Endothelial cell of coronary artery (primary cell): ENCODE results near the gene MBTD1. TPM values are rescaled to one million over a fixed set of nuclear protein-coding genes. Genes with fewer than 3 reads are reported as not detected.

Experiments
- total RNA-seq: library from RNA; depleted of rRNA; stranded (reverse); fragments of >200 nt; gene quantifications from 2 replicates; pipeline ENCODE4 v1.2.3, GENCODE V29; 2014

MBTD1 gene
- 11.5 and 15.2 TPM in 2 replicates for total RNA-seq

GRCh38 chr17:51259564-51260236, at the start of gene MBTD1:
Gene MBTD1, minus strand, starts transcription at chr17:51260049. Its CDS starts 34,888 bp downstream, at chr17:51225161.

GRCh38 chr17:51260237-51261023, 581 bp upstream of the MBTD1 start, which contains the start of gene UTP18:
Gene UTP18, plus strand, starts transcription at chr17:51260546. Its CDS starts 39 bp downstream, at chr17:51260585.

DNA sequence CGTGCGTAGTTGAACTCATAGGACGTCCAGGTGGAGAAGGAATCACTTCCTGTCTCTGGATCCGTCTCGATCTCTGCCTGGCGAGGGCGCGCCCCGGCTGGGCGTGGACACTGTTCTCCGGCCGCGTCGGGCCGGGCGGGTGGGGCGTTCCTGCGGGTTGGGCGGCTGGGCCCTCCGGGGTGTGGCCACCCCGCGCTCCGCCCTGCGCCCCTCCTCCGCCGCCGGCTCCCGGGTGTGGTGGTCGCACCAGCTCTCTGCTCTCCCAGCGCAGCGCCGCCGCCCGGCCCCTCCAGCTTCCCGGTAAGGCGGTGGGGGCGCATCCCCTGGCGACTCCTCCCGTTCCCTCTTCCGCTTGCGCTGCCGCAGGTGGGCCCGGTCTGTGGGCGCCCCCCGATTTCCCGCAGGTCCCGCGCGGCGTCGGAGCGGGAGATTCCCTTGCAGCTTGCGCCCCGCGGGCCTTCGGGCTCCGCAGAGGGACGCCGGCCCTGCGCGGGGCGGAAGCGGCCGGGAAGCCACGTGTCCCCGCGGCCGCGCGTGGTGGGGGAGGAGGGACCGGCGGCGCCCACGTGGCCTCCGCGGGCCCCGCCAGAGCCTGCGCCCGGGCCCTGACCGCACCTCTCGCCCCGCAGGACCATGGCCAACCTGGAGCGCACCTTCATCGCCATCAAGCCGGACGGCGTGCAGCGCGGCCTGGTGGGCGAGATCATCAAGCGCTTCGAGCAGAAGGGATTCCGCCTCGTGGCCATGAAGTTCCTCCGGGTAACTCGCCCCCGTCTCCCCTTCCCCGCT, 93.5 kb downstream of the MBTD1 start, which contains the start of gene NME2:
Gene NME2, plus strand, starts transcription at position 214 of the 789 bp plus-strand sequence. Its CDS starts 420 bp downstream, at position 634.

DNA sequence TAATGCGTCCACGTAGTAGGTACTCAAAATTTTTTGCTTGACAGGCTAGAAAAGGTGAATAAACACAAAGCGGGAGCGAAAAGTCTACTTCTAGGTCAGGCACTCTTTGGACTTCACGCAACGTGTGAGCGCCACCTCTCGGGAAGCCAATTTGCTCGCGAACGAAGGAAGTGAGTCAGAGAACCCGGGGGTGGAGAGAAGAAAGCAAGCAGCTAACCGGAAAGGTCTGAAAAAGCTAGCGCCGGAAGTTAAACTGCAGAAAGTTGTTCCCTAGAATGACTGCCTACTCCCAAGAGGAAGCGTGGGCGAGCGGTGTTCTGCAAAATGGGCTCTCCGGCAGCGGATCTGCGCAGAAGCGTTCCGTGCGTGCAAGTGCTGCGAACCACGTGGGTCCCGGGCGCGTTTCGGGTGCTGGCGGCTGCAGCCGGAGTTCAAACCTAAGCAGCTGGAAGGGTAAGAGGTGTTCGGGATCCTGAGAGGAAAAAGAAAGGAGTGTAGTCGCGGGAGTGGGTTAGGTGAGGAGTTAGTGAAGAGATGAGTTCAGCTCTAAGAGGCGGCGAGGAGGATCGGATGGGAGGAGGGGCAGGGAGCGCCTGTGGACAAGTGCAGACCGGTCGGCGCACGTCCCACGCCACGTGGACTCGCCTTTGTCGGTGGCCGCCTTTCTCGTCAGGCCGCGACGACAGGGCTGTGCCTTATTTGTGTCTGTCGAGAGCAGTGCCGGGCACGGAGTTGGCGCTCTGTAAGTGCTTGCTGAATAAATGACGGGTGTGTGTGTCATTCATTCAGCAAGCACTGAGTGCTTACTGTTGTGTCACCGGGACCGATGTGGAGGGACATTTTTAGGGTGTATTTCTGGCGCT, 106.4 kb downstream of the MBTD1 start, which contains the start of gene NME1:
Gene NME1, plus strand, starts transcription at position 350 of the 863 bp plus-strand sequence. CDS start 2,096 bp downstream, outside the sequence.

Other genes starting within 250 kb of the MBTD1 start
- 77.7 and 106 TPM in 2 replicates for gene SPAG9, start 139.2 kb downstream of the MBTD1 start, total RNA-seq
- 136 and 216 TPM in 2 replicates for gene NME1, start 106.5 kb downstream of the MBTD1 start, total RNA-seq
- gene NME2, start 93.6 kb downstream of the MBTD1 start, total RNA-seq, result 644 and 722 TPM in 2 replicates
- gene UTP18, start 497 bp upstream of the MBTD1 start, total RNA-seq, result 30.6 and 45.6 TPM in 2 replicates